Neural progenitor cell (in vitro differentiated cells): ENCODE measurements around the gene MKX.

ENCODE experiments used
- CTCF ChIP-seq: fragments of 200-600 bp; sonication (generic); IDR thresholded peaks from 2 replicates; pipeline ENCODE4 v1.5.1; 2017; ENCODE audit warnings: antibody characterized with exemption, mild to moderate bottlenecking
- EZH2phosphoT487 ChIP-seq: fragments of 200-600 bp; sonication (generic); IDR thresholded peaks from 2 replicates; pipeline ENCODE4 v1.6.1; 2017; ENCODE audit warnings: antibody characterized with exemption

- TF ChIP-seq CTCF, result no peak
- TF ChIP-seq EZH2phosphoT487, result no peak
Measured at GRCh38 chr10:27698961-27699360, 46.7 kb downstream of the MKX start.
